ENCODE results near the gene KCNF1. TPM values are rescaled to one million over a fixed set of nuclear protein-coding genes. Genes with fewer than 3 reads are reported as not detected.

Gene KCNF1
- total RNA-seq, 2 donors from 2014 or later, result 5.2 to 17.0 TPM

DNA sequence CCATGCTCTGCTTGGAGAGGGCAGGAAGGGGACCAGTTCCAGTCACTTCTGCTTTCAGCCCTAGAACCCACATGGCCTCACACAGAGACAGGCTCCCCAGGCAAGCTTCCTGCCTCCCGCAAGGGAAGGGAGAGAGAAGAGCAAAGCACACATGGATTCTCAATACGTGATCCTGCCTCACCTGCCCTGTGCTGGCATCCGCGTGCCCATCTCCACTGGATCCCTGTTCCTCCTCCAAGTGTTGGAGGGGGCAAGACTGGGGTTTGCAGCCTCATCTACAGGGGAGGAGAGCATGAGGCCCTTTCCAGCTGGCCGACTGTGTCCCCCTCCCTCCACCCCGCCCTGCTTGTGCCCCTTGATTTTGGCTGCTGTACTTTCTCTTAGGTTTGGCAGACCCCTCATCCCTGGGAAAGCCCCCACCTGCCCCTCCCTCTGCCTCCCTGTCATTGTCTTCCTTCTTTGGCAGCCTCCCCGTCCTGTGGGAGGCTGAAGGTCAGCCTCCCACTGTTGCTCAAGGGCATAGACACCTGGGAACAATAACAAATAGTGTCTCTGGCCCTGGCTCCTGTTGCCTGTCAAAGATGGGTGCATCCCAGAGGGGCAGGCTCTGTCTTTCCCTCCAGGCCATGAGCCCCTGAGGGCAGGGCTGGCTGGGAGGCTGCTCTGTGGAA, 22.7 kb downstream of the KCNF1 start:
- no peak for DNase-seq
- TF ChIP-seq CTCF (conservative IDR thresholded peaks at IDR 0.05), result no peak
- Histone ChIP-seq H3K9me3 (ENCODE audit: control insufficient read depth, low read length) (peaks cover 25% of the 10 kb centered on the region), H3K4me1 (ENCODE audit: control insufficient read depth, insufficient read depth, low read length) (no peaks in the 10 kb centered on the region), H3K27ac (ENCODE audit: low read depth, low read length) (no peak overlapping the region), H3K4me3 (ENCODE audit: low read length) (no peak overlapping the region), H3K9ac (ENCODE audit: extremely low read depth, low read length, poor library complexity, severe bottlenecking) (no peak overlapping the region), H3K36me3 (ENCODE audit: control insufficient read depth, insufficient read depth, low read length) (no peaks in the 10 kb centered on the region), H3K27me3 (ENCODE audit: control insufficient read depth, insufficient read depth, low read length, poor library complexity, severe bottlenecking) (no peaks in the 10 kb centered on the region)
- H3K9me3 Mint-ChIP-seq, result peaks cover 26% of the 10 kb centered on the region
- H3K27ac Mint-ChIP-seq, result no peak overlapping the region
- WGBS, 2 experiments (ENCODE audit: insufficient coverage in 1 of 2, insufficient read length in 1 of 2), result 90 to 100% methylated on average over 2 to 7 of the region's 7 CpGs
- H3K27me3 Mint-ChIP-seq (ENCODE audit: insufficient read depth), result peaks cover under 1% of the 10 kb centered on the region
- peaks cover 21% of the 10 kb centered on the region for H3K4me1 Mint-ChIP-seq
- no peaks in the 10 kb centered on the region for H3K36me3 Mint-ChIP-seq (ENCODE audit: low read depth)
- no peak overlapping the region for H3K4me3 Mint-ChIP-seq

GRCh38 chr2:10934979-10935350, 23.2 kb downstream of the KCNF1 start:
- H3K27ac Mint-ChIP-seq, result no peak overlapping the region
- Histone ChIP-seq H3K36me3 (ENCODE audit: control insufficient read depth, insufficient read depth, low read length) (no peaks in the 10 kb centered on the region), H3K4me1 (ENCODE audit: control insufficient read depth, insufficient read depth, low read length) (no peaks in the 10 kb centered on the region), H3K4me3 (ENCODE audit: low read length) (no peak overlapping the region), H3K9ac (ENCODE audit: extremely low read depth, low read length, poor library complexity, severe bottlenecking) (no peak overlapping the region), H3K27me3 (ENCODE audit: control insufficient read depth, insufficient read depth, low read length, poor library complexity, severe bottlenecking) (no peaks in the 10 kb centered on the region), H3K27ac (ENCODE audit: low read depth, low read length) (no peak overlapping the region), H3K9me3 (ENCODE audit: control insufficient read depth, low read length) (peaks cover 26% of the 10 kb centered on the region)
- 78 to 79% methylated on average over 7 to 15 of the region's 15 CpGs for WGBS, 2 experiments (ENCODE audit: insufficient coverage in 1 of 2, insufficient read length in 1 of 2)
- H3K36me3 Mint-ChIP-seq (ENCODE audit: low read depth), result no peaks in the 10 kb centered on the region
- peaks cover 29% of the 10 kb centered on the region for H3K9me3 Mint-ChIP-seq
- no peak for DNase-seq
- no peak overlapping the region for H3K4me3 Mint-ChIP-seq
- no peak for TF ChIP-seq CTCF (conservative IDR thresholded peaks at IDR 0.05)
- peaks cover 23% of the 10 kb centered on the region for H3K4me1 Mint-ChIP-seq
- H3K27me3 Mint-ChIP-seq (ENCODE audit: insufficient read depth), result peaks cover 3% of the 10 kb centered on the region

DNA sequence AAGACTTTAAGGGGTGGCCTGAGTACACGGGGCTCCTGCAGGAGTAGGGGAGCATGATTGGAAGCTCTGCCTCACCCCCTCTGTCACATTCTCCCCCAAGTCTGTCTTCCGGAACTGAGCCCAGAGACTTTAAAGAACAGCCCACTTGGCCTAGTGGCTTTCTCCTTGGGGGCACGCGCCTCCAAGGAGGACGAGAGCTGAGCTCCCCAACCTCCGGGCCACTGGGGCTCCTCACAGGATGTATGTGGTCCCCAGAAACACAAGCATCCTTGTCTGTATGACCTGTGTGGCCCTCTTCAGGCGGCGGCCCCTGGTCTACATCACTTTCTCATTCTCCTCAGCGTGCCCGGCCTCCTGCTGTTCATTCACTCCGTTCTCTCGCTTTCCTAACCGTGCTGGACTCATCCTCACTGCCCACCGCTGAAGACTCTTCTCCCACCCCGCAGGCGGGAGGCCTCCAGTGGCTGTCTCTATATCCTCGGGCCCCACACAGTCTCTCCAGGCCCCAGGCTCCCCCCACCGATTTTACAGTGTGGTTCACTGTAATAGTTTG, 23.7 kb downstream of the KCNF1 start:
- DNase-seq, result no peak
- Histone ChIP-seq H3K9ac (ENCODE audit: extremely low read depth, low read length, poor library complexity, severe bottlenecking) (no peak overlapping the region), H3K4me1 (ENCODE audit: control insufficient read depth, insufficient read depth, low read length) (no peaks in the 10 kb centered on the region)

More for the DNA sequence above, 23.7 kb downstream of the KCNF1 start:
- Mint-ChIP-seq H3K4me1 (peaks cover 20% of the 10 kb centered on the region), H3K27ac (no peak overlapping the region), H3K27me3 (ENCODE audit: insufficient read depth) (peaks cover 3% of the 10 kb centered on the region), H3K4me3 (no peak overlapping the region), H3K36me3 (ENCODE audit: low read depth) (no peaks in the 10 kb centered on the region), H3K9me3 (peaks cover 32% of the 10 kb centered on the region)
- H3K27ac ChIP-seq (ENCODE audit: low read depth, low read length), result no peak overlapping the region
- 64 to 79% methylated on average over 8 to 17 of the region's 18 CpGs for WGBS, 2 experiments (ENCODE audit: insufficient coverage in 1 of 2, insufficient read length in 1 of 2)
- H3K9me3 ChIP-seq (ENCODE audit: control insufficient read depth, low read length), result peaks cover 26% of the 10 kb centered on the region
- no peak for TF ChIP-seq CTCF (conservative IDR thresholded peaks at IDR 0.05)
- H3K4me3 ChIP-seq (ENCODE audit: low read length), result no peak overlapping the region
- H3K27me3 ChIP-seq (ENCODE audit: control insufficient read depth, insufficient read depth, low read length, poor library complexity, severe bottlenecking), result no peaks in the 10 kb centered on the region
- no peaks in the 10 kb centered on the region for H3K36me3 ChIP-seq (ENCODE audit: control insufficient read depth, insufficient read depth, low read length)

All from endodermal cell (in vitro differentiated cells).